ENCODE data around the gene RGPD4.
"Not testable (repeated sequence)": the region's sequence is repeated elsewhere in the genome, so short reads cannot be mapped to it uniquely, and the experiment has no call there.

RGPD4 gene

DNA sequence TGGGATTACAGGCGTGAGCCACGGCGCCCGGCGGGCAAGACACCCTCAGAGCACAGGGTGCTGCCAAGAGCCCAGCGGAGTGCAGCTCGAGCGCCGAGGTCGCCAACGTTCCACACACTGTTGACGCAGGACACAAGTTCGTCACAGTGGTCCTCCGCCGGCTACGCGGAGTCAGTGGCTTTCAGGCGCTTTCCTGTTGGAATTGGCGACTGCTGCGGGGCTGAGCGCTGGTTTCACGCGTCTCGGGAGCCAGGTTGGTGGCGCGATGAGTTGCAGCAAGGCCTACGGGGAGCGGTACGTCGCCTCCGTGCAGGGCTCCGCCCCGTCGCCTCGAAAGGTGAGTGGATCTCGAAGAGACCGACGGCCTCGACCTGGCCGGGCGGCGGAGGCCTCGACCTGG, at the start of gene RGPD4:
Gene RGPD4 (plus strand): TSS at position 144 of the 400 bp plus-strand sequence. CDS start 122 bp downstream, at position 266.
- DNase-seq = not testable (repeated sequence)

DNA sequence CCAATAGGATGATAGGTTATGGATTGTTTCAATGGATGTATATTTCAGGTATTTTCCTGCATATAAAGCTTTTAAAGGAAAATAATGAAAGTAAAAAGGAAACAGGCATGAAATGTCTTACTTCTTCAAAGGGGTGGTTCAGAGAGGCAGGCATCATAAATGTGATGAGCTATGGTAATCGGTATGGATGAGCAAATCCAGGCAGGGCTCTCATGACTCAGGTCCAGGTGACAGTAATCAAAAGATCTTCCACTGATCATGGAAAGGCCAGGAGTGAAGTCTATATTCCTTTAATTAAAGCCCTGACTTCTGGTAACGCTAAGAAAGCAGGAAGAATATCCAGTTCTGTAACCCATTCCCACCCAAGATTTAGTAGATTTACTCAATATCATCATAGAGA, 48.7 kb upstream of the RGPD4 start:
- no peak for DNase-seq

DNA sequence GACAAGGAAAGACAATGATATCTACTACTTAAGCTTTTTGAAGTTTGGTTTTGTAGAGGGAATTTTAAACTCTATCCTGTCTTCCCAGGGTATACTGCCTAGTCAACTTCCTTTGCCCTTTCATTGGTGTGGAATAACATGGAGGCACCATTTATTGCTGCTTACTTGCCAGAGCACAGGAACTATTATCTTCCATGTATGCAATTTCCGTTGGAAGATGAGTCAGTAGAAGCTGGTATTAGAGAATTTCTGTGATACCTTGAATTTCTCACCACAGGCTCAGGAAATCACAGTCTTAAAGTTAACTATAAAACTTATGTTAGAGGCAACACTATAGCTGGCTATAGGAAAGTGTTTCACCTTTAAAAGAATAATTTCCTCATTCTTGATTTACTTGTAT, 40.9 kb upstream of the RGPD4 start:
- no peak for DNase-seq

DNA sequence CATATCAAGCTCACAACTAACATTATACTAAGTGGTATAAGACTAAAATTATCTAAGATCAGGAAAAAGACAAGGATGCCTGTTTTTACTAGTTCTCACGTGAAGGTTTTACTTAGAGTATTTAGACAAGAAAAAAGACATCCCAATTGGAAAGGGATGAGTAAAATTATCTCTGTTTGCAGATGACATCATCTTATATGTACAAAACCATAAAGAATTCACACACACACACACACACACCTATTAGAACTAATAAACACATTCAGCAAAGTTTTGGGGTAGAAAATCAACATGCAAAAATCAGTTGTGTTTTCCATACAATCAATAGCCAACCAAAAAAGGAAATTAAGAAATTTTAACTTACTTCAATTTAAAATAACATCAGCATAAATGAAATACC, 35.9 kb upstream of the RGPD4 start:
- DNase-seq = no peak

DNA sequence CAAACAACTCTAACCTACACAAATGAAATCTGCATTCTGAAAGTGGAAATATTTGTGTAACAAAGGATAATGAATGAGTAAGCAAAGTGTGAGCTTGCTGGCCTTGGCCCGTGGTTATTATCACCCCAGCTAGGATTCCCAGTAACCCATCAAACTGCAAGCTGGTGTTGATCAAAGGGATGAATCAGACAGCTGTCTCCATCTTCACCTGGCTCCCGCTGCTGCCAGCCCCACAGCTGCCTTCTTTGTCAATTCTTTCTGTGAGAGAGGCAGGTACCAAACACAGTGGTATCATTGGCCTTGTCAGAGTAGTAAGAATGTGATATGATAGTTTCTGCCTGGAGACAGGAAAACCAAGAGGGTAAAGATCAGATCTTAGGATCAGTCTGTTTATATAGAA, 25.2 kb upstream of the RGPD4 start:
- DNase-seq = no peak

DNA sequence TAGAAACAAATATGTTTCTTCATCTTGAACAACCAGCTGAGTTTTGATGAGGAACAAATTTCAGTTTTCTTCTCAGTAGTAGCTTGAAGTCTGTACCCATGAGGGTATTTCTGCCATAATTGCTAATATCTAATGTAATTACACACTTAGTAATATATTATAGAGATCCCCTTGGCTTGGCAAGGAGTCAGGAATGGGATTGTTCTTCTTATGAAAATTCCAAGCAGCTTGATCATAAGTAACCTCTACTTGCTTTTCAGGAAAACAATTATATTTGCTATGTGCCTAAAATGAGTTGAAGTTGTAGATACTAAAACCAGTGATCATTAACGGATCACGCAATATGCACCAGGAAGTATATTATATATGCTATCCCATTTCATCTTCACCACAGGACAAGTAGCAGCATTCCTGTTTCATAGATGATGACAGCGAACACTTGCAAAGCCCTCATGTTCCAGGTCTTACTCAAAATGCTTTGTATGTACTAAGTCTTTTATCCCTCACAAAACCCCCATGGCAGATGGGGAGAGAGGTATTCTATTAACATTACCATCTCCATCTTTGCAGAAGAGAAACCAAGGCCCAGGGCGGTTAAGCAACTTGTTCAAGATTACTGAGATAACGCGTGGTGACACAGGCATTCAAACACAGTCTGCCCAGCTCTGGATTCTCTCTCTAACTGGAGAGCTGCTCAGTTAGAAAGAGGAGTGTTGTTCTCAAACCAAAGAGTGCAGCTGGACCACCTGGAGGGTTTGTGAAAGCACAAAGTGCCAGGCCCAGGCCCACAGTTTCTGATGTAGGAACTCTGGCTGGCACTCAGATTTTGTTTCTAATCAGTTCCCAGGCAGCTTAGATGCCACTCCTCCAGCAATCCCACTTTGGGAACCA, 21.8 kb upstream of the RGPD4 start:
- DNase-seq = no peak

DNA sequence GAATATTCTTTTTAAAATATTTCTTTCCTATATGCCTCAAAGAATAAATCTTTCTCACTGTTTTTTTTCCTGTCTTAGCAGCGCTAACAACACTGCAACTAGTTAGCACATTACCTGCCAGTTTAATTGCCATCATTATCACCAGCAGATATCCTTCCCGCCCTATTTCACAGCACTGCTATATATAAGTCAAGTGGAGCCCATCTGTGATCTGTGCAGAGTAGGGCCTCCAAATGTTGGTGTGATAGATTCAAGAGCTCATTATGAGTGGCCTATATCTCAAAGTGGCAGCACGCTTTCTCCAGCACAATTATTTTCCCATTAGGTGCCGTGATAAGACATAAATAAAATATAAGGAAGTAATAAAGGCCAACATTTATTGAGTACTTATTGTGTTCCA, 19.8 kb upstream of the RGPD4 start:
- DNase-seq = no peak

DNA sequence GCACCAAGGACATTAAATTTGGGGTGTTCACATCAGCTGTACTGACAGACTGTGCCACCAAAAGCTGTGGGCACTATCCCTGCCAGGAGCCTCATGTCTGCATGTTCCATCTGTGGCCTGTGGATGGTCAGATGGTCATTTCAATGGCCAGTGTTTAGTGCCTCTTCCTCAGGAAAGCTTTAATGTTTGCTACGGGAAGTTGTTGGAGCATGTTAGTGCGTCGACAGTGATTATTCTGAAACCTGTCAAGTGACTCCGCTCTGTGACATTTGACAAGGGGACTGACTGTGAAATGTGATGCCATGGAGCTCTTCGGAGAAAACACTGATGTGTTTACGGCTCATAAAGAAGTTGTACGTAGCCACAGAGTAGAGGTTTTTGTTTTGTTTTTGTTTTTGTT, 18.7 kb upstream of the RGPD4 start:
- no peak for DNase-seq

DNA sequence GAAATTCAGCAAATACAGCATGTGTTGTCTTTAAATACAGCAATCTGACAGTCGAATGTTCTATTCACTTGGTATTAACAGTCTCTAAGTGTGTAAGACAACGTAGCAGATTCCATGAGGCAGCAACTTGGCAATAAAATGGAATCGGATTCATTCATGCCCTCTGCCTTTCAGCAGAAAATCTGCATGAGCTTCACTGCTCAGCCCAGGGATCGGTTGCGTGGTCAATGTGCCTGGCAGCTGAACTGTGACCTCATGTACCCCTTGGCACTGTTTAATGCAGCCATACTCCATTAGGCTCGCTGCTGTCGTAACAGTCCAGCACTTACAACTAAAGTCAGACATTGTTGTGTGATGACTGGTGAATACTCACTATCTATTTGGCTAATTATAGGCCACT, 17.7 kb upstream of the RGPD4 start:
- DNase-seq = no peak

DNA sequence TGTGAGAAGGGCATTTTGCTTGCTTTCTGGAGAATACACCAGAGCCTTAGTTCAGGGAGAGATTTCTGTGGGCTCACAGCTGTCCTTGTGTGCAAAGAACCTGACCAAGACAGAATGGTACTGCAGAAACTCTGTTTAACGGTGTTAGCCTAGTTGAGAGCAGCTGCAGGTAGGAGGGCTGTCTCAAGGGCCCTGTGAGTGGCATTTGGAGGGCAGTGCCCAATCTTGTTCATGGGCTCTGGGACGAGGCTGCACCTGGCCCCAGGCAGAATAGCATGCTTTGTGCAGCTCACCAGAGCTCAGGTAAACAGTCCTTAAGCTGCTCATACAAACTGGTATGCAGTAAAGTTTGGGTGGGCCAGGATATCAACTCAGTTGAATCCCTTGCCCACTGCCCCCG, 16.9 kb upstream of the RGPD4 start:
- DNase-seq = no peak

DNA sequence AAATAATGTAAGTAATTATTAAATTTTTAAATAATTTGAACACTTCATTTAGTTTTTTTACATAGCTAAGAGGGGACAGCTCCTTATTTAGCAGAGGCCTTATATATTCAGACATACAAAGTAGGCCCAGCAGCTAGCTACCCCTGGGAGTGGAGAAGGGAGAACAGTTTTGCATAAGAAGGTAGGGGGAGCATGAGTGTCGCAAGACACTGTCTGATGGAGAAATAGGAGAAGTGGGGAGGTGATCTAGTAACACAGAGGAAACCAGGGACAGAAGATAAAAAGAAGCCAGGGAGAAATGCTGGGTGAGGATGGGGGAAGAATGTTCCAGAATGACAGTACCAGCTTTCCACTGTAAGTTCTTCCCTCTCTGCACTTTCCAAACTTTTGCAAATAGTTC, 16.0 kb upstream of the RGPD4 start:
- DNase-seq = no peak

DNA sequence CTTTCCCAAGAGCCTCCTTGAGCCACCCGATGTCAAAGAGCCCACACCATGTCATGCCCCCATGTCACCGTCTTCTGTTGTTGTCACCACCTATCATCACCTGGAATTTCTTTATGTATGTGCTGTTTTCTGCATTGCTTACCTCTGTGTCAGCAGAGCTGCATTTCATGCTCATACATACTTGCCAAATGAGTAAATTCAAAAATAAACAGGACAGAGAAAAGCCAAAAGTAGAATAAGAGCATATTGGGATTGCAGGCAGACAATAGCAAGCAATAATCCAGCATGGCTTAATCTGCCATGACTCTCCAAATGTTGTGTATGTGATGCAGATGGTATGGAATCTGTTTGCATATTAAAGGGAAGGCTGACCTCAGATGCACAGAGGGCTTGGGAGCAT, 15.3 kb upstream of the RGPD4 start:
- DNase-seq = no peak

DNA sequence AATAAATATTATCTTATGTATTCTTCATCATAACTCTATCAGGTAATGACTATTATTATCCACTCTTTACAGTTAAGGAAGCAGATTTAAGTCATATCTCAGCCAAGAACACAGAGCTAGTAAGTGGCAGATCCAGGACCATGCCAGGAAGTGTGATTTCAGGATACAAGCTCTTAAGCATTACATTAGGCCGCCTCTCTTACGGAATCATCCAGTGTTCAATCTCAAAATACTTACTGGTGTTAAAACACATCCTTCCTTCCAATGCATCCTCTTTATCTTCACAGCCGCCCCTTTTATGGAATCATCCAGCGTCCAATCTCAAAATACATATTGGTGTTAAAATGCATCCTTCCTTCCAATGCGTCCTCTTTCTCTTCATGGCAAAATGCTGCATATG, 14.7 kb upstream of the RGPD4 start:
- DNase-seq = no peak

DNA sequence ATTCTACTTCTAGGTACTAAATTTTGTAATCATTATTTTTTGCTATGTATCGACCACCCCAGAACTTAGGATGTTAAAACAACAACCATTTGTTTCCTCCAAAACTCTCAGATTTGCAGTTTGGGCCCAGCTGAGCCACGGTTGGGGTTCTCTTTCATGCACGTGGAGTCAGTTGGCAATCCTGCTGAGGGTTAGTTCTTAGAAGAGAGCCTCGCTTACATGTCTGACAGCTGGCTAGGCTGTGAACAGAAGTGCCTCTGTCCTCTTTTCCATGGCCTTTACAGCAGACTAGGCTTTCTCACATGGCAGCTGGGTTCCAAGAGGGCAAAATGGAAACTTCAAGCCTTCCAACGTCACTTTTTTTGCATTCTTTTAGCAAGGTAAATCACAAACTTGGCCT, 9.3 kb upstream of the RGPD4 start:
- no peak for DNase-seq

DNA sequence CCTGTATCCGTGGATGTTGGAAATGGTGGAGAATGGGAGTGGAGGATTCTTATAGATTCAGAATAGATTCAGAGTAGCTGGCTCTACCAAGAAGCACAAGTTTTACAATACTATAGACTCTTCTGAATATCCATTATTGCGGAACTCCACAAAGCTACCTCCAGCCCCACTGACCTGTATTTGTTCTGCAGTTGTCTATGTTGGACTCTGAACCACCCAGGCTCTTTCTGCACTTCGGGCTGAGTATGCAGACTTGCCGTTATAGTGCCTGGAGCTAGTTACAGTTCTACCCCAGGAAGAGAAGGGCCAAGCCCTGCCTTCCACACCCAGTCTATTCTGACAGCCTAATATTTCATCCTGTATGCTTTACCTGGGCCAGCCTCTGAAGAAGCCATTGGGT, 4.4 kb upstream of the RGPD4 start:
- DNase-seq = no peak

DNA sequence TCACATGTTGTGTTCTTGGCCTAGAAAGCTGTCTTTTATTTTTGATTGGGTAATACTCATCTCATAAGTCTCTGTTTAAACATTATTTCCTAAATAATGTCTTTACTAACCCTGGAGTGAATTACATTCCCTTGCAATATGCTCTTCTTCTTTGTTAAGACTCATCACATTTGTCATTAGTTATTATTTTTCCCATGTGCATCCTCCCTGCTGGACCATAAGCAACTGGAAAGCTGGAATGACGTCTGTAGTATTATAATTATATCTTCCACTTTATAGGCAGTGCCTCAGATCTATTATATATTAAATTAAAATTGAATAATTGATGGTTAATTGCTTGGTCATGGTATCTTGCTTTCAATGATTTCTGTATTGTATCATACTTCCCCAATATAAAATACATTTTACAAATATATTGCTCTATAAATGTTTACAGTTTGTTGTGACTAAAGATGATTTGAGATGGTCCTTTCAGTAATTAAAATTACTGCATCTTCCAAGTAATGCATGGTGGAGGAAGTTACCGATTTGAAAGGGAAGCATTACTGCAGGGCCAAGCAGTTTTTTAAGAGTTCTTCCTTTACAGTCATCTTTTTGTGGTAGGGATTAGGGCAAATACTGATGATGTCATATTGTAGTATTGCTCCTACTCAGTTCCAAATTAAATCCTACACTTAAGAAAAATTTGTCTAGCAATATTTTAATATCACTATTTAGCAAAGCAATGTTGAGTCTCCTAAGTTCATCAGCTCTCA, 2.1 kb upstream of the RGPD4 start:
- DNase-seq = no peak

DNA sequence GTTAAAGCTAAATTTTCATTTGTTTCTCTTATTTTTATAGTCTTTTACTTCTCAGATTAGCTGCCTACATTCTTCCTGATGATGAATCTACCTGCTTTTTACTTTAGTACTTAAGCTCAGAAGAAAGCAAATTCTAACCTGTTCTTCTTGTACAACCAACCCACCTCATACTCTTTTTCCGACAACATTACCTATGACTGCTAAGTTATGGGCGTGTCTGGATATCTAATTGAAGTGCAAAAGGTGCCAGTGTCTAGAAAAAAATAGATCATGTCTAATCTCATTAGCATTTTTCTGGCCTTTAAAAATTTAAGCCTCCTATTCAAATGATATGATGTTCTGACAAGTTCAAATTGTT, 1.5 kb upstream of the RGPD4 start:
- no peak for DNase-seq

DNA sequence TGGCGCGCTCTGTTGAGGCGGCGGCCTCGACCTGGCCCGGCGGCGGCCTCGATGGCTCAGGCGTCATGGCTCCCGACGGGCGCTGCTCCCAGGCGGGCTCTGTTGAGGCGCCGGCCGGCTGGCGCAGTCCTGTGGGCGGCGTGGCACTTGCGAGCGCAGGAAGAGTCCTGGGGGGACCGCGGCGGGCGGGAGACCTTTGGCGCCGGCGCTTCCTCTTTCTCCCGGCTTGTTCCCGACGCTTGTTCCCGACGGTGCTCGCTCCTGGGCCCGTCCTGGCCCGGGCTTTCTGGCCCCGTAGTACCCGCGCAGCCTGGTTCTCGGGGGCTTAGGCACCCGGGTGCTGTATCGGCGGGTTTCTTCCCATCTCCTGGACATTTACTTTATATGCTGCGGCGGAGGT, 2.8 kb downstream of the RGPD4 start:
- not testable (repeated sequence) for DNase-seq

DNA sequence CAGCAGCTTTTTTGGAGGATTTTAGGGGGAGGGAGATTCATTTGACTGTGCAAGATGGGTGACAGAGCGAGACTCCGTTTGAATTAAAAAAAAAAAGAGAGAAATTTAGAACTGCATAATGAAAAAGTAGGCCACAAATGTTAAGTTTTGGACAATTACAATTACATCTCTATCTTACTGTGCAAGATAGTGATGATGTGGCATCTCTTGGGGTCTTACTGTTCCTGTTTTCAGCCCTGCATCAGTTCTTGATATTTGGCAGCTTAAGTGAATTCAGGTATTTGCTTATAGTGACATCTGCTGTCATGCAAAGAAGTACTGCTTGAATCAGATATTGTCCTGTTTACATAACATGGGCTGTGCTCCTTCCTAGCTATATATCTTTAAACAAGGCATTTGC, 6.5 kb downstream of the RGPD4 start:
- DNase-seq = not testable (repeated sequence)

DNA sequence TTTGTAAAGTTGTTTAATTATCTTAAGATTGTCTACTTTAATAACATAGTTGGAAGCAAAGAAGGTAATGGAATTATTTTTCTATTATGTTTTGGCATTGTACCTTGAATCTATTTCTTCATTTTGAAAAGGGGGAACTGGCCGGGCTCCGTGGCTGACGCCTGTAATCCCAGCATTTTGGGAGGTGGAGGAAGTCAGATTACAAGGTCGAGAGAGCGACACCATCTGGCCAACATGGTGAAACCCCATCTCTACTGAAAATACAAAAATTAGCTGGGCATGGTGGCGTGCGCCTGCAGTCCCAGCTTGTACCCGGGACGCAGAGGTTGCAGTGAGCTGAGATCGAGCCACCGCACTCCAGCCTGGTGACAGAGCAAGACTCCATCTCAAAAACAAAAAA, 6.9 kb downstream of the RGPD4 start:
- DNase-seq = not testable (repeated sequence)

DNA sequence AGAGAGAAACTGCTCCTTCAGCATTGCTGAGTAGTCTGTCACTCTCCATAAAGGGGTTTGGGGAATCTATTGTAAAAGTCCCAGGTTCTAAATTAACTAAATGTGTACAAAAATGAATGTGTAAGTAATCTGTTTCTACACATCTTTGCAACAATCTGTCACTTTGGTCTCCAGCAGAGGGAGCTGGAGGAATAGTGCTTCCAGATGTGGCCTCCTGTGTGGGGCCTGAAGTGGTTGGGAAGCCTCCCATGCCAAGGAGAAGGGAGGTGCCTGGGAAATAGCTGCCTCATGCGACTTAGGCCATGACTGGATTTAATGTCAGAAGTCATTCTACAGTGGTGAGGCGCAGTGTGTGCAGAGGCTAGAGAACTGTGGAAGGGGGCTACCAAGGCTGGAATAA, 89.4 kb downstream of the RGPD4 start:
- DNase-seq = not testable (repeated sequence)

DNA sequence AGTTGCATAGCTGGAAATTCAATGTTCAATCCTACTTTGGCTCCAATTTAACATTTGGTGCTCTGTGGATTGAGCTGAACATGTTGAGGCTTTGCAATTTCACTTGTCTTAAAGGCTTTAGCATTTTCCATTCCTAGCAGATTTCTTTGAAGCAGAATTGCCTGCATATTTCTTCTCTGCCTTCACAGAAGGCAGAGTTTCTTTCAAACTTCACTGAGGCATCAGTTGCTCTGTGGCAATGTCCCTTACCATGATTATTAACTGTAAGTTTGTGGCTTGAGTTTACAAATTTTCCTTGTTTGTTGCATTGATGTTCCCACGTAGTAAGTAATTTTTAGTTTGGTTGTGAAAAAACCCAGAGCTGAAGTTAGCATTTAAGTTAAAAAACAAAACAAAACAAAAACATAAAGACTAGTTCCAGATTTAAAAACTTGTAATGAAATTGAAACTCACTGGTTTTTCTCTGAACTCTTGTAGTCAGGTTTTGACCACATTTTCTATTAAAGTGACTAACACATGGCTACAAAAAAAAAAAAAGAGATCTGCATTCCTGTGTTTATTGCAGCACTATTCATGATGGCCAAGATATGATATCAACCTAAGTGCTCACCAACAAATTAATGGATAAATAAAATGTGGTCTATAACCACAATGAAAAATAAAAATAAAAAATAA, 90.1 kb downstream of the RGPD4 start:
- DNase-seq = not testable (repeated sequence)

DNA sequence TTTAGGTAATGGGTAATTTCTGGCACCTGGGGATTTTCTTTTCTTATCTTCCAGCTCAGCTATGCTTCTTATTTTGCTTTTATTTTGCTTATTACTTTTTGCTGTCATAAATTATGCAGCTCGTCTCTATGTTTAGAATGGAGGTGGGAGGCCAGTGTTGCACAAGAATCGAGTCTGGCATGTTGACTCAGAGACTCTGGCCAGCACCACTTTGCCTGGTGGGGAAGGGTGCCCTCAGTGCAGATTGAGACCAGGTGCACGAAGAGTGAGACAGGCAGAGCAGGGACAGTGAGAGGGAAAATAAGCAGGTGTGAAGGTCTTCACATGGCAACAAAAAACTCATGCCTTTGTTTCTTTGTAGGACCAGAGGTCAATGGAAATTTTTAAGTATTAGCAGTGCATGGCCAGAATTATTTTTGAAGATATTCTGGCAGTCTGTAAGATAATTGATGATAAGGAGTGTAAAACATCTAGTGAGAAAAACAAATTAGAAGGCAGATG, 100.4 kb downstream of the RGPD4 start:
- no peak for DNase-seq

DNA sequence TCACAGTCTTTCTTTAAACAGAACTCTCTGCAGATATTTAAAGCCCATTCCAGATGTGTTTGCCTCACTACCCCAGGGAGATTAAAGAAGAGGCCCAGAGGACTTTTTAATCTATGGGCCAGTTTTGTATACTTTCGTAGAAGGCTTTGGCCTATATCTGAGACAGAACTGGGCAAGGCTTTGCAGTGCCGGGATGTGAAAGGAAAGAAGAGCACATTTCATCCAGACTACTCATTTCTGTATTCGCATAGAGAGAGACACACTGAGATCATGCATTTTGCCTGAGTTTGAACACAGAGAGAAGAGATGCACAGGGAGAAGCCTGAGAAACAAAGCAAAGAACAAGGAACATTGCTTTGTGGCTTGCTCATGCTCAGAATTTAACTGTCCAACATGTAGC, 104.7 kb downstream of the RGPD4 start:
- no peak for DNase-seq
